Progenitor cell of endocrine pancreas (in vitro differentiated cells): ENCODE measurements around the gene CLDN24. TPM values are rescaled to one million over a fixed set of nuclear protein-coding genes. Genes with fewer than 3 reads are reported as not detected.

Experiments used
- DNase-seq: peaks from one replicate; pipeline ENCODE4 v3.0.0; 2021; ENCODE audit warnings: low spot score; ENCODE audit not compliant: unreplicated experiment
- H3K27ac Mint-ChIP-seq: 2 replicates; pipeline ENCODE4 v1.8.0; 2021; ENCODE audit warnings: mild to moderate bottlenecking, moderate library complexity, mixed read lengths
- H3K27me3 Mint-ChIP-seq: 2 replicates; pipeline ENCODE4 v1.8.0; 2021; ENCODE audit warnings: mixed read lengths
- H3K36me3 Mint-ChIP-seq: 2 replicates; pipeline ENCODE4 v1.8.0; 2022; ENCODE audit warnings: mixed read lengths; ENCODE audit not compliant: insufficient read depth
- H3K4me1 Mint-ChIP-seq: 2 replicates; pipeline ENCODE4 v1.8.0; 2021; ENCODE audit warnings: low read depth, mixed read lengths
- H3K4me3 Mint-ChIP-seq: 2 replicates; pipeline ENCODE4 v1.8.0; 2021; ENCODE audit warnings: low read depth, mild to moderate bottlenecking, moderate library complexity, mixed read lengths
- H3K9me3 Mint-ChIP-seq: 2 replicates; pipeline ENCODE4 v1.8.0; 2021; ENCODE audit warnings: low read depth, mixed read lengths
- total RNA-seq: library from RNA; stranded (reverse); gene quantifications from 2 replicates; pipeline ENCODE4 v1.2.1, GENCODE V29; 2021
- TF ChIP-seq, protein P1 (sequence below): fragments of 200-600 bp; sonication (generic); IDR thresholded peaks from one replicate; pipeline ENCODE4 v1.5.0; 2021; ENCODE audit warnings: antibody characterized with exemption, mild to moderate bottlenecking; ENCODE audit not compliant: unreplicated experiment

Gene CLDN24
- total RNA-seq, 1 donor from 2014 or later, result not detected

DNA sequence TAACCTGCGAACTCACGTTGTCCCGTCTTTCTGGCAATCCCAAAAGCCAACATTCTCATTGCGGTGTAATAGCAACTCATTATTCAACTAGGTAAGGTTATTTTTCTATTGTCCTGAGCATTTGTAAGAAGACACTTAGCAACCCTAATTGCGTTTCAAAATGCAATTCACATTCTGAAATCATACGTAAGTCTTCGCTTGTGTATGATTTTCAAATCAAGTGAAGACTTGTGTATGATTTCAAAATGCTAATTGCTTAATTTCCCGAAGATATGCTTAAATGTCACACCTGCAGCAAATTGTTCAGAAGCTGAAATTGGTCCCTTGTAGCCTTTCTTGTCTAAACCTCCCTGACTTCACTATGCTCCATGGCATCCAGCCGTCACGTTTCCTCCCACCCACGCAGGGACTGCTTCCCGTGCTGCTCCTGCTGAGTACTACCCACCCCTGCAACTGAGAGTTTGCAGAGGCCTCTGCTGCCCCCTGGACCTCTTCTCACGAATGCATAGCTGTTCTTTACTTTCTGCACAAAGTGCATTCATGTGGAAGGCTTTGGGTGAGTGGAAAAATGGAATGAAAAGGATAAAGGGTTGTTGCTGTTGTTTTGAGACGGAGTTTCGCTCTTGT lies 40.8 kb upstream of the CLDN24 start:
- peaks cover 10% of the 10 kb centered on the region for H3K4me1 Mint-ChIP-seq
- no peak overlapping the region for H3K27ac Mint-ChIP-seq
- H3K4me3 Mint-ChIP-seq, result no peak overlapping the region
- peaks cover 9% of the 10 kb centered on the region for H3K27me3 Mint-ChIP-seq
- H3K36me3 Mint-ChIP-seq, result no peaks in the 10 kb centered on the region
- H3K9me3 Mint-ChIP-seq, result no peaks in the 10 kb centered on the region
- TF ChIP-seq, protein P1, sequence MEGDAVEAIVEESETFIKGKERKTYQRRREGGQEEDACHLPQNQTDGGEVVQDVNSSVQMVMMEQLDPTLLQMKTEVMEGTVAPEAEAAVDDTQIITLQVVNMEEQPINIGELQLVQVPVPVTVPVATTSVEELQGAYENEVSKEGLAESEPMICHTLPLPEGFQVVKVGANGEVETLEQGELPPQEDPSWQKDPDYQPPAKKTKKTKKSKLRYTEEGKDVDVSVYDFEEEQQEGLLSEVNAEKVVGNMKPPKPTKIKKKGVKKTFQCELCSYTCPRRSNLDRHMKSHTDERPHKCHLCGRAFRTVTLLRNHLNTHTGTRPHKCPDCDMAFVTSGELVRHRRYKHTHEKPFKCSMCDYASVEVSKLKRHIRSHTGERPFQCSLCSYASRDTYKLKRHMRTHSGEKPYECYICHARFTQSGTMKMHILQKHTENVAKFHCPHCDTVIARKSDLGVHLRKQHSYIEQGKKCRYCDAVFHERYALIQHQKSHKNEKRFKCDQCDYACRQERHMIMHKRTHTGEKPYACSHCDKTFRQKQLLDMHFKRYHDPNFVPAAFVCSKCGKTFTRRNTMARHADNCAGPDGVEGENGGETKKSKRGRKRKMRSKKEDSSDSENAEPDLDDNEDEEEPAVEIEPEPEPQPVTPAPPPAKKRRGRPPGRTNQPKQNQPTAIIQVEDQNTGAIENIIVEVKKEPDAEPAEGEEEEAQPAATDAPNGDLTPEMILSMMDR, result peak; percentile 25
- no peak for DNase-seq

DNA sequence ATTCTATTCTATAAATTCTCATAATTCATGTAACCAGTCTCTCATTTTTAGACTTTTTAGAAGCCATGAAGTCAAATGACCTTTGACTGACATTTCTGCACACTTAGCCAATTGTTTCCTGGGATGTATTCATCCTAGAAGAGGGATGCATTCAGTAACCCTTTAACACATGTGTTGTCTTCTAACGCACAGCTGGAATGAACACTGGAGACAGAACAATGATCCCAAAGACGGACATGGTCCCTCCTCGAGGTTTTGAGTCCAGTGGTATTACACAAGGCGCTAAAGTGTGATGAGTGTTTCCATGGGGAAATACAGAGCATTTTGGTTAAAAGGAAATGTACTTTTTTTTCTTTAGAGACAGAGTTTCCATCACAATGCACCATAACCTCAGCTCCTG lies 39.8 kb upstream of the CLDN24 start:
- Mint-ChIP-seq H3K9me3 (peaks cover 3% of the 10 kb centered on the region), H3K27me3 (peaks cover 9% of the 10 kb centered on the region), H3K36me3 (peaks cover 1% of the 10 kb centered on the region), H3K4me3 (no peak overlapping the region), H3K27ac (no peak overlapping the region), H3K4me1 (peaks cover 10% of the 10 kb centered on the region)
- TF ChIP-seq, protein P1, result no peak
- DNase-seq, result no peak

DNA sequence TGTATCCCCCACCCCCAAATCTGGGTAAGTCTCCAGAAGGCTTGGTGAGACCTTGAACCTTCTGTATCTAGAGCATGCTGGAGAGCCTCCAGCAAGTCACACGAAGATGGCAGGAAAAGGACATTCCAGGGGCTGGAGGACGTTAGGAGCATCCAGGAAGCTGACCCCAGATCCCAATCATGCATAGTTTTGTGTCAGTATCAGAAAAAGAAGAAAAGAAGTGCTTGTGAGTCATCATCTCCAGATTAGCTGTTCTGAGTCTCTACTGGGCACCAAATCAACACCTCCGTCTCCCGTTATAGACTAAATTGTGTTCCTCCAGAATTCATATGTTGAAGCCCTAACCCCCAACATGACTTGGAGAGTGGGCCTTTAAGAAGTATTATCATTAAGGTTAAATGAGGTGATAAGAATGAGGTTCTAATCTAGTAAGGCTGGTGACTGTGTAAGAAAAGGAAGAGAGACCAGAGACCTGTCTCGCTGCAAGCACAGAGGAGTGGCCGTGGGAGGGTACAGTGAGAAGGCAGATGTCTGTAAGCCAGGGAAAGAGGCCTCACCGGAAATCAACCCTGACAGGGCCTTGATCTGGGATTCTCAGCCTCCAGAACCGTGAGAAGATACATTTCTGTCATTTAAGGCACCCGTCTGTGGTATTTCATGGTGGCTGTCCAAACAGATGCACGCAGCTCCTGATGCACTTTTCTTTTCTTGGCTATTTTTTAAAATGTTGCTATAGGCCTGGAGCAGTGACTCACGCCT lies 38.1 kb upstream of the CLDN24 start:
- DNase-seq, result no peak
- Mint-ChIP-seq H3K27ac (no peak overlapping the region), H3K36me3 (peaks cover 1% of the 10 kb centered on the region), H3K4me1 (peaks cover 16% of the 10 kb centered on the region), H3K27me3 (peaks cover 7% of the 10 kb centered on the region), H3K9me3 (peaks cover 3% of the 10 kb centered on the region), H3K4me3 (no peak overlapping the region)
- TF ChIP-seq, protein P1, result no peak

DNA sequence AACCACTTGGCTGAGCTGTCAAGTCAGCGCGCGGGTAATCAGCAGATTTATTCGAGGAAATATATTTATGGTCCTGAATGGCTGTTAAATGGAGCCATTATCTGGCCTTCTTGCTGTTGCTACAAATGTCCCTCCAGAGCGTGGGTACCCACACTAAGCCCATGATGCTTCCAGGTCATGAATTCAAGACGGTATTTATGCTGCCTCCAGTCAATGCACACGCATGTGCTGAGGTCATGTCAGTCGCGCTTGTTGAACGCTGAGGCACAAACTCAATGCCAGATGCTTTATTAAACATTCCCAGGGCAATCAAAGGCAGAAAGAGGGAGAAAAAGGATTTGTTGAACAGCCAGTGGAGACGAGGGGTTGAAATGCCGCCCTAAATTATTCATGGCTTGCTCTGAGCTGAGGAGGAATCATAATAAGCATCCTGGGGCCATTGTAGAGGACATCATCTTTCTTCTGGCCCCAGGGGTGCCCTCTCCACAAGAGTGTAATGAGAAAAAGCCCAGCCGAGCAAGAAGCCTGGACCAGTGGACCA lies 36.1 kb upstream of the CLDN24 start:
- Mint-ChIP-seq H3K36me3 (peaks cover 1% of the 10 kb centered on the region), H3K27ac (no peak overlapping the region), H3K4me3 (no peak overlapping the region), H3K9me3 (peaks cover 3% of the 10 kb centered on the region), H3K27me3 (peaks cover 2% of the 10 kb centered on the region), H3K4me1 (peaks cover 18% of the 10 kb centered on the region)
- DNase-seq, result no peak
- TF ChIP-seq, protein P1, result no peak

DNA sequence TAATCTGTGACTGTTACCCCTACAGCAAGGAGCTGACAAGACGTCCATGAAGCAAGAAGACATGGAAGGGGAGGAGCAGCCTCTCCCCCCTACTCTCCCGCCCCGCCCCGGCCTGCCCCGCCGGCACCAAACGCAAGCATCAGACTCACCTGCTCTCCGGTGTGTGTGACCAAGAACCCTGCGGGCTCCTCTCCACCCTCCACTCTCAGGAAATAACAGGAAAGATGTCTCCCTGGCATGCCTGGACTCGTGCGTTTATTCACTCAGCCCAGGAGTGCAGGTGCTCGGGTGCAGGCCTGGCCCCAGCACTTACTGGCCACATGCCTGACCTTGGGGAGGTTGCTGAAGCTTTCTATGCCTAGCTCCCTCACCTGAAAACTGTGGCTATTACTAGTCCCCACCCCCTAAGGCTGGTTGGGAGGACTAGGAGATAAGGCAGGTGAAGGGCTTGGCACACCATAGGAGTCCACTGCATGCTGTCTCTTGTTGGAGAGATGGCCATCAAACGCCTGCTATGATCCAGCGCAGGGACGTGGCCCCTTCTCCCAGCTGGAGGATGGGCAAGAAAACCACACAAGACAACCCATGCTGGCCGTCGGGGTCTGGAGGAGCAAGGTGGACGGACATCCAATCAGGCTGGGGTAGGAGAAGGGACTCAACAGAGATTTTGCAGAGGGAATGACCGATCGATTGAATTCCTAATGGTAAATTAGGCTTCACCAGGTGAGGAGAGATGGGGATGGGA lies 34.9 kb upstream of the CLDN24 start:
- Mint-ChIP-seq H3K4me1 (peaks cover 17% of the 10 kb centered on the region), H3K9me3 (peaks cover 3% of the 10 kb centered on the region), H3K27ac (no peak overlapping the region), H3K4me3 (no peak overlapping the region), H3K27me3 (peaks cover 2% of the 10 kb centered on the region), H3K36me3 (peaks cover 1% of the 10 kb centered on the region)
- TF ChIP-seq, protein P1, result no peak
- DNase-seq, result no peak
